Activated CD4-positive, alpha-beta memory T cell treated with anti-CD3 and anti-CD28 coated beads for 36 hours (primary cell): ENCODE measurements around the gene TTC17. TPM values are rescaled to one million over a fixed set of nuclear protein-coding genes. Genes with fewer than 3 reads are reported as not detected.

Source experiments
- CTCF ChIA-PET: fragments of 350-600 bp; sonication (Branson Sonifier 250); formaldehyde crosslinking; loops from one replicate; lab custom pipeline; 2021; ENCODE audit warnings: antibody characterized with exemption, inconsistent platforms; lab: Charles Lee
- POLR2A ChIA-PET: fragments of 350-600 bp; sonication (Branson Sonifier 250); formaldehyde crosslinking; loops from one replicate; lab custom pipeline; 2021; ENCODE audit warnings: antibody characterized with exemption; lab: Charles Lee
- DNase-seq: peaks from one replicate; pipeline ENCODE4 v3.0.0-alpha.2; 2020
- H3K27ac Mint-ChIP-seq: one replicate; pipeline ENCODE4 v1.8.0; 2021; ENCODE audit warnings: mixed read lengths
- H3K27me3 Mint-ChIP-seq: one replicate; pipeline ENCODE4 v1.8.0; 2021; ENCODE audit warnings: mixed read lengths
- H3K36me3 Mint-ChIP-seq: one replicate; pipeline ENCODE4 v1.8.0; 2021; ENCODE audit warnings: mixed read lengths
- H3K4me1 Mint-ChIP-seq: one replicate; pipeline ENCODE4 v1.8.0; 2021; ENCODE audit warnings: low read depth, mixed read lengths
- H3K4me3 Mint-ChIP-seq: one replicate; pipeline ENCODE4 v1.8.0; 2021; ENCODE audit warnings: mild to moderate bottlenecking, mixed read lengths
- H3K9me3 Mint-ChIP-seq: one replicate; pipeline ENCODE4 v1.8.0; 2021; ENCODE audit warnings: mixed read lengths
- intact Hi-C: fragments of 100-400 bp; cut with micrococcal nuclease; formaldehyde crosslinking; loops from one replicate; pipeline ENCODE4 v1.15.1; 2023
- total RNA-seq, 2 experiments: library from RNA; stranded (reverse); gene quantifications; one replicate each; pipeline ENCODE4 v1.2.3, GENCODE V29; 2021

The TTC17 gene
- total RNA-seq, 2 experiments from 2014 or later = 51.5 to 52.0 TPM

GRCh38 chr11:43486141-43486540, 127.4 kb downstream of the TTC17 start:
- Mint-ChIP-seq H3K36me3 (peaks cover 17% of the 10 kb centered on the region), H3K4me1 (no peaks in the 10 kb centered on the region), H3K27me3 (no peaks in the 10 kb centered on the region), H3K4me3 (no peak overlapping the region), H3K27ac (no peak overlapping the region), H3K9me3 (peaks cover 7% of the 10 kb centered on the region)
- intact Hi-C loops = no loop called here
- ChIA-PET CTCF (no interaction called here), POLR2A (no interaction called here)
- no peak for DNase-seq

- Mint-ChIP-seq H3K27me3 (no peaks in the 10 kb centered on the region), H3K9me3 (no peaks in the 10 kb centered on the region), H3K4me3 (no peak overlapping the region), H3K27ac (no peak overlapping the region), H3K36me3 (peaks cover 26% of the 10 kb centered on the region), H3K4me1 (no peaks in the 10 kb centered on the region)
- no peak for DNase-seq
- ChIA-PET POLR2A (no interaction called here), CTCF (no interaction called here)
- intact Hi-C loops = no loop called here
Observed at GRCh38 chr11:43489869-43490465, 131.2 kb downstream of the TTC17 start.

GRCh38 chr11:43492701-43493100, 134.0 kb downstream of the TTC17 start:
- H3K9me3 Mint-ChIP-seq = no peaks in the 10 kb centered on the region
- H3K27me3 Mint-ChIP-seq = no peaks in the 10 kb centered on the region
- no peak overlapping the region for H3K4me3 Mint-ChIP-seq
- POLR2A ChIA-PET = no interaction called here
- DNase-seq = no peak
- H3K27ac Mint-ChIP-seq = no peak overlapping the region
- CTCF ChIA-PET = no interaction called here
- intact Hi-C loops = no loop called here
- no peaks in the 10 kb centered on the region for H3K4me1 Mint-ChIP-seq
- peaks cover 26% of the 10 kb centered on the region for H3K36me3 Mint-ChIP-seq

- H3K36me3 Mint-ChIP-seq = peaks cover 26% of the 10 kb centered on the region
- H3K4me3 Mint-ChIP-seq = no peak overlapping the region
- no peak for DNase-seq
- POLR2A ChIA-PET = no interaction called here
- intact Hi-C loops = no loop called here
- CTCF ChIA-PET = no interaction called here
- H3K27me3 Mint-ChIP-seq = no peaks in the 10 kb centered on the region
- no peaks in the 10 kb centered on the region for H3K4me1 Mint-ChIP-seq
- no peak overlapping the region for H3K27ac Mint-ChIP-seq
- no peaks in the 10 kb centered on the region for H3K9me3 Mint-ChIP-seq
Observed at GRCh38 chr11:43493431-43493830, 134.7 kb downstream of the TTC17 start.

- H3K9me3 Mint-ChIP-seq = peaks cover 3% of the 10 kb centered on the region
- intact Hi-C loops = no loop called here
- ChIA-PET POLR2A (no interaction called here), CTCF (interaction anchor here (0.6 kb wide), 1 partner anchor 10 kb away, joined by 3 read pairs; no protein-coding TSS in a partner anchor)
- peaks cover 8% of the 10 kb centered on the region for H3K36me3 Mint-ChIP-seq
- no peak overlapping the region for H3K4me3 Mint-ChIP-seq
- H3K4me1 Mint-ChIP-seq = no peaks in the 10 kb centered on the region
- H3K27ac Mint-ChIP-seq = no peak overlapping the region
- no peak for DNase-seq
- H3K27me3 Mint-ChIP-seq = peaks cover 9% of the 10 kb centered on the region
Observed at GRCh38 chr11:43497144-43497543, 138.4 kb downstream of the TTC17 start.

- CTCF ChIA-PET = no interaction called here
- Mint-ChIP-seq H3K27ac (no peak overlapping the region), H3K4me3 (no peak overlapping the region), H3K9me3 (peaks cover 3% of the 10 kb centered on the region), H3K27me3 (peaks cover 11% of the 10 kb centered on the region), H3K36me3 (no peaks in the 10 kb centered on the region), H3K4me1 (no peaks in the 10 kb centered on the region)
- intact Hi-C loops = no loop called here
- POLR2A ChIA-PET = no interaction called here
- no peak for DNase-seq
Observed at GRCh38 chr11:43498561-43498960, 139.8 kb downstream of the TTC17 start.

GRCh38 chr11:43503417-43503816, 144.7 kb downstream of the TTC17 start:
- intact Hi-C loops = loop anchor here (5.0 kb wide), 1 partner anchor 64 kb away; no protein-coding TSS in a partner anchor
- Mint-ChIP-seq H3K4me1 (no peaks in the 10 kb centered on the region), H3K27ac (no peak overlapping the region), H3K9me3 (peaks cover 3% of the 10 kb centered on the region), H3K4me3 (no peak overlapping the region), H3K36me3 (no peaks in the 10 kb centered on the region), H3K27me3 (peaks cover 11% of the 10 kb centered on the region)
- POLR2A ChIA-PET = no interaction called here
- CTCF ChIA-PET = interaction anchor here (1.3 to 3.1 kb wide), 2 partner anchors 32 to 348 kb away, joined by 5 to 13 read pairs; no protein-coding TSS in a partner anchor
- DNase-seq = no peak

GRCh38 chr11:43504316-43504950, 145.7 kb downstream of the TTC17 start:
- POLR2A ChIA-PET = no interaction called here
- Mint-ChIP-seq H3K9me3 (peaks cover 3% of the 10 kb centered on the region), H3K27ac (no peak overlapping the region), H3K27me3 (peaks cover 11% of the 10 kb centered on the region), H3K4me1 (no peaks in the 10 kb centered on the region), H3K4me3 (no peak overlapping the region), H3K36me3 (no peaks in the 10 kb centered on the region)
- intact Hi-C loops = loop anchor here (5.0 kb wide), 1 partner anchor 63 kb away; no protein-coding TSS in a partner anchor
- DNase-seq = peak; percentile 16
- CTCF ChIA-PET = interaction anchor here (0.9 to 3.1 kb wide), 7 partner anchors 10 to 347 kb away, joined by 3 to 13 read pairs (median 5); no protein-coding TSS in a partner anchor

GRCh38 chr11:43505171-43505570, 146.5 kb downstream of the TTC17 start:
- Mint-ChIP-seq H3K4me1 (no peaks in the 10 kb centered on the region), H3K4me3 (no peak overlapping the region), H3K9me3 (peaks cover 3% of the 10 kb centered on the region), H3K27ac (no peak overlapping the region), H3K36me3 (no peaks in the 10 kb centered on the region), H3K27me3 (peaks cover 11% of the 10 kb centered on the region)
- intact Hi-C loops = no loop called here
- ChIA-PET CTCF (interaction anchor here (1.1 to 3.1 kb wide), 6 partner anchors 60 to 347 kb away, joined by 3 to 13 read pairs (median 4); no protein-coding TSS in a partner anchor), POLR2A (no interaction called here)
- DNase-seq = no peak

GRCh38 chr11:43507171-43507570, 148.5 kb downstream of the TTC17 start:
- Mint-ChIP-seq H3K4me1 (no peaks in the 10 kb centered on the region), H3K27ac (no peak overlapping the region), H3K36me3 (no peaks in the 10 kb centered on the region), H3K9me3 (no peaks in the 10 kb centered on the region), H3K4me3 (no peak overlapping the region), H3K27me3 (peaks cover 2% of the 10 kb centered on the region)
- no peak for DNase-seq
- intact Hi-C loops = no loop called here
- CTCF ChIA-PET = interaction anchor here (0.7 kb wide), 1 partner anchor 10 kb away, joined by 3 read pairs; no protein-coding TSS in a partner anchor
- POLR2A ChIA-PET = no interaction called here

GRCh38 chr11:43508511-43508918, 149.8 kb downstream of the TTC17 start:
- H3K4me3 Mint-ChIP-seq = no peak overlapping the region
- POLR2A ChIA-PET = no interaction called here
- no peaks in the 10 kb centered on the region for H3K27me3 Mint-ChIP-seq
- H3K4me1 Mint-ChIP-seq = no peaks in the 10 kb centered on the region
- H3K9me3 Mint-ChIP-seq = no peaks in the 10 kb centered on the region
- H3K36me3 Mint-ChIP-seq = no peaks in the 10 kb centered on the region
- CTCF ChIA-PET = no interaction called here
- no peak for DNase-seq
- intact Hi-C loops = no loop called here
- H3K27ac Mint-ChIP-seq = no peak overlapping the region

GRCh38 chr11:43511959-43512358, 153.2 kb downstream of the TTC17 start:
- no peaks in the 10 kb centered on the region for H3K9me3 Mint-ChIP-seq
- no peak overlapping the region for H3K27ac Mint-ChIP-seq
- no peak overlapping the region for H3K4me3 Mint-ChIP-seq
- H3K4me1 Mint-ChIP-seq = no peaks in the 10 kb centered on the region
- H3K36me3 Mint-ChIP-seq = no peaks in the 10 kb centered on the region
- POLR2A ChIA-PET = no interaction called here
- intact Hi-C loops = no loop called here
- H3K27me3 Mint-ChIP-seq = peaks cover 8% of the 10 kb centered on the region
- CTCF ChIA-PET = no interaction called here
- no peak for DNase-seq
